H9 (cell line): Measurements from ENCODE around the gene NT5DC3. TPM values are rescaled to one million over a fixed set of nuclear protein-coding genes. Genes with fewer than 3 reads are reported as not detected.

Experiments used
- DNase-seq: peaks from one replicate; pipeline ENCODE4 v3.0.0-alpha.2; 2017
- H2AFZ ChIP-seq: one replicate; pipeline ENCODE4 v1.6.1; 2013; ENCODE audit warnings: mild to moderate bottlenecking, low read length, control low read depth, moderate library complexity
- H2AK5ac ChIP-seq: 2 replicates; pipeline ENCODE4 v1.6.1; 2013; ENCODE audit warnings: low read length, control low read depth, mixed read lengths; ENCODE audit not compliant: insufficient read length
- H2BK120ac ChIP-seq: one replicate; pipeline ENCODE4 v1.6.1; 2013; ENCODE audit warnings: low read depth, mild to moderate bottlenecking, low read length, control low read depth, inconsistent platforms; ENCODE audit not compliant: poor library complexity, severe bottlenecking
- H2BK12ac ChIP-seq: 2 replicates; pipeline ENCODE4 v1.6.1; 2013; ENCODE audit warnings: low read length, control low read depth, mixed read lengths, low read depth; ENCODE audit not compliant: insufficient read length
- H2BK15ac ChIP-seq: 2 replicates; pipeline ENCODE4 v1.6.1; 2013; ENCODE audit warnings: low read depth, low read length, control low read depth
- H2BK20ac ChIP-seq: one replicate; pipeline ENCODE4 v1.6.1; 2013; ENCODE audit warnings: low read depth, mild to moderate bottlenecking, low read length, control low read depth, inconsistent platforms; ENCODE audit not compliant: poor library complexity, severe bottlenecking
- H2BK5ac ChIP-seq: 2 replicates; pipeline ENCODE4 v1.6.1; 2013; ENCODE audit warnings: low read length, control low read depth, mixed read lengths; ENCODE audit not compliant: insufficient read length
- H3K14ac ChIP-seq: 2 replicates; pipeline ENCODE4 v1.6.1; 2013; ENCODE audit warnings: low read length, control low read depth; ENCODE audit not compliant: insufficient read depth
- H3K18ac ChIP-seq: 2 replicates; pipeline ENCODE4 v1.6.1; 2013; ENCODE audit warnings: low read depth, mild to moderate bottlenecking, mixed read lengths, low read length, control low read depth; ENCODE audit not compliant: insufficient read length
- H3K23ac ChIP-seq: 2 replicates; pipeline ENCODE4 v1.6.1; 2013; ENCODE audit warnings: low read length, control low read depth, mixed read lengths, low read depth; ENCODE audit not compliant: insufficient read length
- H3K23me2 ChIP-seq: 2 replicates; pipeline ENCODE4 v1.6.1; 2013; ENCODE audit warnings: low read depth, mild to moderate bottlenecking, mixed read lengths, low read length, control low read depth; ENCODE audit not compliant: insufficient read length, poor library complexity, severe bottlenecking
- H3K27ac ChIP-seq: 2 replicates; pipeline ENCODE4 v1.5.1; 2013; ENCODE audit warnings: low read length, control low read depth, mixed read lengths, low read depth; ENCODE audit not compliant: insufficient read length
- H3K27me3 ChIP-seq: 2 replicates; pipeline ENCODE4 v1.6.1; 2013; ENCODE audit warnings: low read length, control low read depth, inconsistent platforms; ENCODE audit not compliant: insufficient read depth
- H3K4ac ChIP-seq: 2 replicates; pipeline ENCODE4 v1.6.1; 2013; ENCODE audit warnings: low read depth, mild to moderate bottlenecking, control low read depth, inconsistent platforms, low read length, moderate library complexity
- H3K4me1 ChIP-seq: 2 replicates; pipeline ENCODE4 v1.6.1; 2013; ENCODE audit warnings: low read length, control low read depth, inconsistent platforms; ENCODE audit not compliant: insufficient read depth
- H3K4me2 ChIP-seq: 2 replicates; pipeline ENCODE4 v1.6.1; 2013; ENCODE audit warnings: low read length, control low read depth, mixed read lengths; ENCODE audit not compliant: insufficient read length, insufficient read depth
- H3K56ac ChIP-seq: 2 replicates; pipeline ENCODE4 v1.6.1; 2013; ENCODE audit warnings: low read depth, mild to moderate bottlenecking, mixed read lengths, low read length, control low read depth; ENCODE audit not compliant: insufficient read length
- H3K79me1 ChIP-seq: 2 replicates; pipeline ENCODE4 v1.6.1; 2013; ENCODE audit warnings: low read depth, mild to moderate bottlenecking, moderate library complexity, low read length, control low read depth, inconsistent platforms; ENCODE audit not compliant: insufficient read depth, poor library complexity, severe bottlenecking
- H3K79me2 ChIP-seq: 2 replicates; pipeline ENCODE4 v1.6.1; 2013; ENCODE audit warnings: low read length, control low read depth, inconsistent platforms; ENCODE audit not compliant: insufficient read depth
- H3K9ac ChIP-seq: 2 replicates; pipeline ENCODE4 v1.6.1; 2013; ENCODE audit warnings: low read length, control low read depth, mixed read lengths; ENCODE audit not compliant: insufficient read length; ENCODE audit errors: extremely low read depth
- H3K9me3 ChIP-seq: one replicate; pipeline ENCODE4 v1.6.1; 2013; ENCODE audit warnings: low read depth, low read length, inconsistent platforms; ENCODE audit not compliant: control insufficient read depth
- H3T11ph ChIP-seq: one replicate; pipeline ENCODE4 v1.6.1; 2013; ENCODE audit warnings: mild to moderate bottlenecking, low read length, control low read depth, inconsistent platforms
- H4K20me1 ChIP-seq: one replicate; pipeline ENCODE4 v1.6.1; 2013; ENCODE audit not compliant: control insufficient read depth, insufficient read length, insufficient read depth
- H4K5ac ChIP-seq: 2 replicates; pipeline ENCODE4 v1.6.1; 2013; ENCODE audit warnings: low read depth, mild to moderate bottlenecking, mixed read lengths, low read length, control low read depth; ENCODE audit not compliant: insufficient read length
- H4K8ac ChIP-seq: replicated peaks from 2 replicates; pipeline ENCODE4 v1.6.1; 2013; ENCODE audit warnings: low read length, control low read depth, mixed read lengths, low read depth; ENCODE audit not compliant: insufficient read length
- H4K91ac ChIP-seq: 2 replicates; pipeline ENCODE4 v1.6.1; 2013; ENCODE audit warnings: low read depth, mild to moderate bottlenecking, moderate library complexity, mixed read lengths, low read length, control low read depth; ENCODE audit not compliant: insufficient read length
- H3K27ac Mint-ChIP-seq, 3 experiments: 2 replicates in 2 of 3; 3 replicates in 1 of 3; pipeline ENCODE4 v1.8.0; 2020 to 2021; ENCODE audit warnings: mixed read lengths in 3 of 3, mild to moderate bottlenecking in 1 of 3, moderate library complexity in 1 of 3
- H3K27me3 Mint-ChIP-seq: 2 replicates; pipeline ENCODE4 v1.8.0; 2021; ENCODE audit warnings: low read depth, mild to moderate bottlenecking, moderate library complexity, mixed read lengths
- H3K36me3 Mint-ChIP-seq, 3 experiments: 2 replicates in 2 of 3; 3 replicates in 1 of 3; pipeline ENCODE4 v1.8.0; 2020 to 2021; ENCODE audit warnings: low read depth in 3 of 3, mixed read lengths in 3 of 3; ENCODE audit not compliant: insufficient read depth in 1 of 3
- H3K4me1 Mint-ChIP-seq, 2 experiments: 2 replicates each; pipeline ENCODE4 v1.8.0; 2020; ENCODE audit warnings: mixed read lengths in 2 of 2
- H3K4me3 Mint-ChIP-seq, 2 experiments: 2 replicates in 1 of 2; 3 replicates in 1 of 2; pipeline ENCODE4 v1.8.0; 2020 to 2021; ENCODE audit warnings: mild to moderate bottlenecking in 2 of 2, mixed read lengths in 2 of 2, moderate library complexity in 1 of 2
- H3K9me3 Mint-ChIP-seq, 2 experiments: 2 replicates in 1 of 2; 3 replicates in 1 of 2; pipeline ENCODE4 v1.8.0; 2020; ENCODE audit warnings: mild to moderate bottlenecking in 2 of 2, mixed read lengths in 2 of 2, moderate library complexity in 1 of 2
- WGBS: extraction: QIAGEN DNeasy Blood & Tissue Kit; methylation state at CpG from one replicate; pipeline ENCODE4 v1.1.7; 2013; ENCODE audit warnings: missing lambda C conversion rate, low lambda C conversion rate, mixed read lengths; ENCODE audit not compliant: insufficient read length; ENCODE audit errors: extremely low coverage; 5-methylcytosine and 5-hydroxymethylcytosine counted together
- total RNA-seq: library from RNA; stranded (reverse); gene quantifications from 2 replicates; pipeline ENCODE4 v1.2.1, GENCODE V29; 2021
- TF ChIP-seq, protein P1 (sequence below): fragments of 200-600 bp; sonication (generic); conservative IDR thresholded peaks from 3 replicates; pipeline ENCODE4 v1.8.0; 2021; ENCODE audit warnings: antibody characterized with exemption, mild to moderate bottlenecking

The NT5DC3 gene
- total RNA-seq, 1 experiment from 2014 or later = 13.6 TPM

GRCh38 chr12:103728323-103728722 is 112.7 kb downstream of the NT5DC3 start:
- Histone ChIP-seq H4K91ac (no peak overlapping the region), H4K5ac (no peak overlapping the region), H3K4ac (no peak overlapping the region), H3K56ac (no peak overlapping the region), H3T11ph (no peak overlapping the region), H2BK15ac (no peak overlapping the region), H3K9me3 (no peaks in the 10 kb centered on the region), H3K23me2 (no peaks in the 10 kb centered on the region), H2BK12ac (no peak overlapping the region), H2BK120ac (no peak overlapping the region), H2AK5ac (no peak overlapping the region), H2BK20ac (no peak overlapping the region), H2BK5ac (no peak overlapping the region), H3K9ac (no peak overlapping the region), H3K27me3 (no peaks in the 10 kb centered on the region), H3K4me1 (no peaks in the 10 kb centered on the region), H3K23ac (no peak overlapping the region), H3K14ac (no peak overlapping the region), H2AFZ (no peak overlapping the region), H3K27ac (no peak overlapping the region), H3K79me1 (no peaks in the 10 kb centered on the region), H3K79me2 (no peaks in the 10 kb centered on the region), H3K18ac (no peak overlapping the region), H3K4me2 (no peak overlapping the region), H4K20me1 (peaks cover 2% of the 10 kb centered on the region), H4K8ac (no peak overlapping the region)
- no peaks in the 10 kb centered on the region for H3K4me1 Mint-ChIP-seq
- H3K36me3 Mint-ChIP-seq = peaks cover 0 to 5% (median 5%) of the 10 kb centered on the region in 3 experiments; a peak in 3 of 7 replicates
- no peak for DNase-seq
- no peak overlapping the region for H3K4me3 Mint-ChIP-seq
- TF ChIP-seq, protein P1, sequence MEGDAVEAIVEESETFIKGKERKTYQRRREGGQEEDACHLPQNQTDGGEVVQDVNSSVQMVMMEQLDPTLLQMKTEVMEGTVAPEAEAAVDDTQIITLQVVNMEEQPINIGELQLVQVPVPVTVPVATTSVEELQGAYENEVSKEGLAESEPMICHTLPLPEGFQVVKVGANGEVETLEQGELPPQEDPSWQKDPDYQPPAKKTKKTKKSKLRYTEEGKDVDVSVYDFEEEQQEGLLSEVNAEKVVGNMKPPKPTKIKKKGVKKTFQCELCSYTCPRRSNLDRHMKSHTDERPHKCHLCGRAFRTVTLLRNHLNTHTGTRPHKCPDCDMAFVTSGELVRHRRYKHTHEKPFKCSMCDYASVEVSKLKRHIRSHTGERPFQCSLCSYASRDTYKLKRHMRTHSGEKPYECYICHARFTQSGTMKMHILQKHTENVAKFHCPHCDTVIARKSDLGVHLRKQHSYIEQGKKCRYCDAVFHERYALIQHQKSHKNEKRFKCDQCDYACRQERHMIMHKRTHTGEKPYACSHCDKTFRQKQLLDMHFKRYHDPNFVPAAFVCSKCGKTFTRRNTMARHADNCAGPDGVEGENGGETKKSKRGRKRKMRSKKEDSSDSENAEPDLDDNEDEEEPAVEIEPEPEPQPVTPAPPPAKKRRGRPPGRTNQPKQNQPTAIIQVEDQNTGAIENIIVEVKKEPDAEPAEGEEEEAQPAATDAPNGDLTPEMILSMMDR = no peak
- peaks cover 10 to 12% of the 10 kb centered on the region in 2 experiments for H3K9me3 Mint-ChIP-seq
- H3K27me3 Mint-ChIP-seq = peaks cover 6% of the 10 kb centered on the region
- WGBS = no CpG with 5 or more reads among the region's 4 CpGs
- H3K27ac Mint-ChIP-seq = no peak overlapping the region
